Measurements from ENCODE around the gene TBX10.

The TBX10 gene

DNA sequence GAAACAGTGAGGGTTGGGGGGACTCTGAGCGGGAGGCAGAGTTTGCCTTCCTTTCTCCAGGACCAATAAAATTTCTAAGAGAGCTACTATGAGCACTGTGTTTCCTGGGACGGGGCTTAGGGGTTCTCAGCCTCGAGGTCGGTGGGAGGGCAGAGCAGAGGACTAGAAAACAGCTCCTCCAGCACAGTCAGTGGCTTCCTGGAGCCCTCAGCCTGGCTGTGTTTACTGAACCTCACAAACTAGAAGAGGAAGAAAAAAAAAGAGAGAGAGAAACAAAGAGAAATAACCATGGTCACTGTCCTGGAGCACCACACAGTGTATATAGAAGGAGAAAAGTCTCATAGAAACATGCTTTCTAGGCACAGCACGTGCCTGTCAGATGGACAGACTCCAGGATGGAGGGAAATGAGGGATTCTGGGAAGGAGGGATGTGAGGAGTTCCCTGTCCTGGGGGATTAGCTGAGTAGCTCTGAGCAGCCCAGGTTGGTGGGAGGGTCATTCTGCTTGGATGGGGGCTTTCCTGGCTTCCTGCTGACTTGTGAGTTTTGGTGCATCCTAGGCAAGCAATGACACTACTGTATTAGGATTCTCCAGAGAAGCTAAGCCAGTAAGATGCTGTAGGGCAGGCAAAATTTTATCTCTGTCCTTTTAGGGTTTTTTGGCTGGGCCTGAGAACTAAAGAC, 52.9 kb downstream of the TBX10 start:
- FAIRE-seq (no peak), DNase-seq (ENCODE audit: insufficient read length, low spot score) (no peak)
- no peak for TF ChIP-seq POLR2A (IDR thresholded peaks at IDR 0.05; ENCODE audit: low read depth, low read length)

DNA sequence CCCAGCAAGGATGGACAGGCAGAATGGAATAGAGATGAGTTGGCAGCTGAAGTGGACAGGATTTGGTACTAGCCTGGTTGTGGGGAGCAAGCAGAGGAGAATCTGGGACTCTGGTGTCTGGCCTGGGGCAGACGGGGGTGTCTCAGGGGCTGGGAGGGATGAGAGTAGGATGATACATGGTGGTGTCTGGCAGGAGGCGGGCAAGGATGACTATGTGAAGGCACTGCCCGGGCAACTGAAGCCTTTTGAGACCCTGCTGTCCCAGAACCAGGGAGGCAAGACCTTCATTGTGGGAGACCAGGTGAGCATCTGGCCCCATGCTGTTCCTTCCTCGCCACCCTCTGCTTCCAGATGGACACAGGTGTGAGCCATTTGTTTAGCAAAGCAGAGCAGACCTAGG, 53.7 kb downstream of the TBX10 start:
- DNase-seq (ENCODE audit: insufficient read length, low spot score) (no peak), FAIRE-seq (no peak)
- no peak for TF ChIP-seq POLR2A (IDR thresholded peaks at IDR 0.05; ENCODE audit: low read depth, low read length)

DNA sequence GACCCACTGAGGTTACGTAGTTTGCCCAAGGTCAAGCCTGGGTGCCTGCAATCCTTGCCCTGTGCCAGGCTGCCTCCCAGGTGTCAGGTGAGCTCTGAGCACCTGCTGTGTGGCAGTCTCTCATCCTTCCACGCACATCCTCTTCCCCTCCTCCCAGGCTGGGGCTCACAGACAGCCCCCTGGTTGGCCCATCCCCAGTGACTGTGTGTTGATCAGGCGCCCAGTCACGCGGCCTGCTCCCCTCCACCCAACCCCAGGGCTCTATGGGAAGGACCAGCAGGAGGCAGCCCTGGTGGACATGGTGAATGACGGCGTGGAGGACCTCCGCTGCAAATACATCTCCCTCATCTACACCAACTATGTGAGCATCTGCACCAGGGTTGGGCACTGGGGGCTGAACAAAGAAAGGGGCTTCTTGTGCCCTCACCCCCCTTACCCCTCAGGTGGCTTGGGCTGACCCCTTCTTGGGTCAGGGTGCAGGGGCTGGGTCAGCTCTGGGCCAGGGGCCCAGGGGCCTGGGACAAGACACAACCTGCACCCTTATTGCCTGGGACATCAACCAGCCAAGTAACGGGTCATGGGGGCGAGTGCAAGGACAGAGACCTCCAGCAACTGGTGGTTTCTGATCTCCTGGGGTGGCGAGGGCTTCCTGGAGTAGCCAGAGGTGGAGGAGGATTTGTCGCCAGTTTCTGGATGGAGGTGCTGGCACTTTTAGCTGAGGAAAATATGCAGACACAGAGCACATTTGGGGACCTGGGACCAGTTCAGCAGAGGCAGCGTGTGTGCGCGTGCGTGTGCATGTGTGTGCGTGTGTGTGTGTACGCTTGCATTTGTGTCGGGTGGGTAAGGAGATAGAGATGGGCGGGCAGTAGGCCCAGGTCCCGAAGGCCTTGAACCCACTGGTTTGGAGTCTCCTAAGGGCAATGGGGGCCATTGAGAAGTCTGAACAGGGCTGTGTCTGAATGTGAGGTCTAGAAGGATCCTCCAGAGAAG, 54.4 kb downstream of the TBX10 start:
- no peak for DNase-seq (ENCODE audit: insufficient read length, low spot score)
- no peak for TF ChIP-seq POLR2A (IDR thresholded peaks at IDR 0.05; ENCODE audit: low read depth, low read length)
- FAIRE-seq: no peak

DNA sequence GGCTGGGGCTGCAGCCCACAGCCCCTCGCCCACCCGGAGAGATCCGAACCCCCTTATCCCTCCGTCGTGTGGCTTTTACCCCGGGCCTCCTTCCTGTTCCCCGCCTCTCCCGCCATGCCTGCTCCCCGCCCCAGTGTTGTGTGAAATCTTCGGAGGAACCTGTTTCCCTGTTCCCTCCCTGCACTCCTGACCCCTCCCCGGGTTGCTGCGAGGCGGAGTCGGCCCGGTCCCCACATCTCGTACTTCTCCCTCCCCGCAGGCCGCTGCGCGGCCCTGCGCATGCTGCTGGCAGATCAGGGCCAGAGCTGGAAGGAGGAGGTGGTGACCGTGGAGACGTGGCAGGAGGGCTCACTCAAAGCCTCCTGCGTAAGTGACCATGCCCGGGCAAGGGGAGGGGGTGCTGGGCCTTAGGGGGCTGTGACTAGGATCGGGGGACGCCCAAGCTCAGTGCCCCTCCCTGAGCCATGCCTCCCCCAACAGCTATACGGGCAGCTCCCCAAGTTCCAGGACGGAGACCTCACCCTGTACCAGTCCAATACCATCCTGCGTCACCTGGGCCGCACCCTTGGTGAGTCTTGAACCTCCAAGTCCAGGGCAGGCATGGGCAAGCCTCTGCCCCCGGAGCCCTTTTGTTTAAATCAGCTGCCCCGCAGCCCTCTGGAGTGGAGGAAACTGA, 55.2 kb downstream of the TBX10 start:
- FAIRE-seq: no peak
- TF ChIP-seq POLR2A (IDR thresholded peaks at IDR 0.05; ENCODE audit: low read depth, low read length): no peak
- DNase-seq (ENCODE audit: insufficient read length, low spot score): no peak

DNA sequence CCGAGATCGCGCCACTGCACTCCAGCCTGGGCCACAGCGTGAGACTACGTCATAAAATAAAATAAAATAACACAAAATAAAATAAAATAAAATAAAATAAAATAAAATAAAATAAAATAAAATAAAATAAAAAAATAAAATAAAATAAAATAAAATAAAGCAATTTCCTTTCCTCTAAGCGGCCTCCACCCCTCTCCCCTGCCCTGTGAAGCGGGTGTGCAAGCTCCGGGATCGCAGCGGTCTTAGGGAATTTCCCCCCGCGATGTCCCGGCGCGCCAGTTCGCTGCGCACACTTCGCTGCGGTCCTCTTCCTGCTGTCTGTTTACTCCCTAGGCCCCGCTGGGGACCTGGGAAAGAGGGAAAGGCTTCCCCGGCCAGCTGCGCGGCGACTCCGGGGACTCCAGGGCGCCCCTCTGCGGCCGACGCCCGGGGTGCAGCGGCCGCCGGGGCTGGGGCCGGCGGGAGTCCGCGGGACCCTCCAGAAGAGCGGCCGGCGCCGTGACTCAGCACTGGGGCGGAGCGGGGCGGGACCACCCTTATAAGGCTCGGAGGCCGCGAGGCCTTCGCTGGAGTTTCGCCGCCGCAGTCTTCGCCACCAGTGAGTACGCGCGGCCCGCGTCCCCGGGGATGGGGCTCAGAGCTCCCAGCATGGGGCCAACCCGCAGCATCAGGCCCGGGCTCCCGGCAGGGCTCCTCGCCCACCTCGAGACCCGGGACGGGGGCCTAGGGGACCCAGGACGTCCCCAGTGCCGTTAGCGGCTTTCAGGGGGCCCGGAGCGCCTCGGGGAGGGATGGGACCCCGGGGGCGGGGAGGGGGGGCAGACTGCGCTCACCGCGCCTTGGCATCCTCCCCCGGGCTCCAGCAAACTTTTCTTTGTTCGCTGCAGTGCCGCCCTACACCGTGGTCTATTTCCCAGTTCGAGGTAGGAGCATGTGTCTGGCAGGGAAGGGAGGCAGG, 56.0 kb downstream of the TBX10 start, which contains the start of gene GSTP1:
TSS of gene GSTP1 (plus strand) at position 566 of the 958 bp plus-strand sequence. CDS start at position 598, 32 bp downstream.
- TF ChIP-seq POLR2A (IDR thresholded peaks at IDR 0.05; ENCODE audit: low read depth, low read length): peak; percentile 98
- no peak for FAIRE-seq
- no peak for DNase-seq (ENCODE audit: insufficient read length, low spot score)

DNA sequence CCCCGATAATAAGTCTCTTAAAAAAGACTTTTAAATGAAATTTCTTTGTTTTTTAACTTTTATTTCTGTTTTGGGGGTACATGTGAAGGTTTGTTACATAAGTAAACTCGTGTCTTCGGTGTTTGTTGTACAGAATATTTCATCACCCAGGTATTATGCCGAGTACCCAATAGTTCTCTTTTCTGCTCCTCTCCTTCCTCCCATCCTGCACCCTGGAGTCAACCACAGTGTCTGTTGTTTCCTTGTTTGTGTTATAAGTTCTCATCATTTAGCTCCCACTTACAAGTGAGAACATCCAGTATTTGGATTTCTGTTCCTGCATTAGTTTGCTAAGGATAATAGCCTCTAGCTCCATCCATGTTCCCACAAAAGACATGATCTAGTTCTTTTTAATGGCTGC, 57.6 kb downstream of the TBX10 start:
- no peak for TF ChIP-seq POLR2A (IDR thresholded peaks at IDR 0.05; ENCODE audit: low read depth, low read length)
- no peak for FAIRE-seq
- no peak for DNase-seq (ENCODE audit: insufficient read length, low spot score)

DNA sequence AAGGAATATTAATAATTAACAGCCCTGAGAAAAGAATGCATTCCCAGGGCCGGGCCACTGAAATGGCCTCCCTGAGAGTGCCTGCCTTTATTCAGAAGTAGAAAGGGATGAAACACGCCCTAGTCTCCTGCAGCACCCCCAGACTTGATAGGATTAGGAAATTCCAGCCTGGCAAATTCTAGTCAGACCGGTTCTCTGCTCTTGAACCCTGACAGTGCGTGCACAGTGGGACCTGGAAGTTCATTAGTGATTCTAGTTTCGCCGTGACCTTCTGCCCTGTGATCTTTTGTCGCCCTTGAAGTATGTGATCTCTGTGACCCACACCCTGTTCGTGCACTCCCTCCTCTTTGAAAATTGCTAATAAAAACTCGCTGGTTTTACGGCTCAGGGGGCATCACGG, 58.1 kb downstream of the TBX10 start:
- no peak for FAIRE-seq
- TF ChIP-seq POLR2A (IDR thresholded peaks at IDR 0.05; ENCODE audit: low read depth, low read length): no peak
- DNase-seq (ENCODE audit: insufficient read length, low spot score): no peak
